WTC11 (cell line): ENCODE measurements around the gene PRKCB. TPM values are rescaled to one million over a fixed set of nuclear protein-coding genes. Genes with fewer than 3 reads are reported as not detected.

Source experiments
- ATAC-seq: fragments of 200-7000 bp; cut with Tn5 transposase; 2 replicates; pipeline ENCODE4 v1.10.0; 2021; ENCODE audit warnings: mild to moderate bottlenecking, moderate library complexity
- CTCF ChIA-PET: fragments of 300-600 bp; sonication (Branson Sonifier 250); formaldehyde crosslinking; loops from one replicate; lab custom pipeline; 2021; ENCODE audit warnings: antibody characterized with exemption; lab: Charles Lee
- POLR2A ChIA-PET: fragments of 350-600 bp; sonication (Branson Sonifier 250); formaldehyde crosslinking; loops from one replicate; lab custom pipeline; 2021; ENCODE audit warnings: antibody characterized with exemption; lab: Charles Lee
- DNase-seq: peaks from one replicate; pipeline ENCODE4 v3.0.0; 2021; ENCODE audit warnings: low spot score
- H3K27ac Mint-ChIP-seq: 2 replicates; pipeline ENCODE4 v1.8.0; 2021; ENCODE audit warnings: mixed read lengths
- H3K27me3 Mint-ChIP-seq: 2 replicates; pipeline ENCODE4 v1.8.0; 2021; ENCODE audit warnings: low read depth, mild to moderate bottlenecking, moderate library complexity, mixed read lengths
- H3K36me3 Mint-ChIP-seq: 2 replicates; pipeline ENCODE4 v1.8.0; 2021; ENCODE audit warnings: mixed read lengths
- H3K4me1 Mint-ChIP-seq: 2 replicates; pipeline ENCODE4 v1.8.0; 2022; ENCODE audit warnings: mixed read lengths
- H3K4me3 Mint-ChIP-seq: 2 replicates; pipeline ENCODE4 v1.8.0; 2021; ENCODE audit warnings: mild to moderate bottlenecking, moderate library complexity, mixed read lengths
- H3K9me3 Mint-ChIP-seq: 2 replicates; pipeline ENCODE4 v1.8.0; 2021; ENCODE audit warnings: mixed read lengths
- ATF1 ChIP-seq: sonication (generic); formaldehyde crosslinking; IDR thresholded peaks from 2 replicates; pipeline ENCODE4 v1.8.1; 2023; ENCODE audit warnings: mild to moderate bottlenecking, moderate library complexity, missing genetic modification reagents
- ATF3 ChIP-seq: sonication (generic); formaldehyde crosslinking; conservative IDR thresholded peaks from 2 replicates; pipeline ENCODE4 v1.8.1; 2022; ENCODE audit warnings: mild to moderate bottlenecking, missing genetic modification reagents
- CREB1 ChIP-seq: sonication (generic); formaldehyde crosslinking; IDR thresholded peaks from 2 replicates; pipeline ENCODE4 v1.8.0; 2023; ENCODE audit warnings: mild to moderate bottlenecking, missing genetic modification reagents
- ETV6 ChIP-seq: sonication (generic); formaldehyde crosslinking; IDR thresholded peaks from 2 replicates; pipeline ENCODE4 v1.8.1; 2022; ENCODE audit warnings: mild to moderate bottlenecking, missing genetic modification reagents
- GRHL2 ChIP-seq: fragments of 250-450 bp; sonication (Bioruptor Pico); IDR thresholded peaks from 2 replicates; pipeline ENCODE4 v1.8.0; 2022; ENCODE audit warnings: mild to moderate bottlenecking, moderate library complexity; ENCODE audit not compliant: insufficient replicate concordance, severe bottlenecking
- GTF2I ChIP-seq: fragments of 250-450 bp; sonication (Bioruptor Pico); conservative IDR thresholded peaks from 2 replicates; pipeline ENCODE4 v1.4.0; 2021; ENCODE audit warnings: mild to moderate bottlenecking
- JAZF1 ChIP-seq: fragments of 250-450 bp; sonication (Bioruptor Pico); IDR thresholded peaks from 2 replicates; pipeline ENCODE4 v1.9.0; 2021; ENCODE audit warnings: moderate library complexity, mild to moderate bottlenecking, inconsistent platforms
- NR2C2 ChIP-seq: sonication (generic); formaldehyde crosslinking; IDR thresholded peaks from 2 replicates; pipeline ENCODE4 v1.8.0; 2022; ENCODE audit warnings: mild to moderate bottlenecking, missing genetic modification reagents
- NR3C1 ChIP-seq: sonication (generic); formaldehyde crosslinking; conservative IDR thresholded peaks from 2 replicates; pipeline ENCODE4 v1.8.1; 2023; ENCODE audit warnings: low read depth, mild to moderate bottlenecking, missing genetic modification reagents
- PRRX2 ChIP-seq: fragments of 250-450 bp; sonication (Bioruptor Pico); IDR thresholded peaks from 2 replicates; pipeline ENCODE4 v1.8.0; 2021; ENCODE audit warnings: mild to moderate bottlenecking
- ZBTB21 ChIP-seq: sonication (generic); formaldehyde crosslinking; IDR thresholded peaks from 2 replicates; pipeline ENCODE4 v1.8.1; 2023; ENCODE audit warnings: mild to moderate bottlenecking, missing genetic modification reagents, borderline replicate concordance
- ZNF138 ChIP-seq: sonication (generic); formaldehyde crosslinking; conservative IDR thresholded peaks from 2 replicates; pipeline ENCODE4 v1.8.1; 2022; ENCODE audit warnings: mild to moderate bottlenecking, moderate library complexity, missing genetic modification reagents
- ZNF317 ChIP-seq: sonication (generic); formaldehyde crosslinking; IDR thresholded peaks from 2 replicates; pipeline ENCODE4 v1.8.1; 2023; ENCODE audit warnings: low read depth, mild to moderate bottlenecking, moderate library complexity, missing genetic modification reagents, borderline replicate concordance
- ZNF425 ChIP-seq: fragments of 250-450 bp; sonication (Bioruptor Pico); conservative IDR thresholded peaks from 2 replicates; pipeline ENCODE4 v1.9.0; 2021; ENCODE audit warnings: mild to moderate bottlenecking
- total RNA-seq: library from RNA; stranded (reverse); gene quantifications from 3 replicates; pipeline ENCODE4 v1.2.3, GENCODE V29; 2021
- TF ChIP-seq, protein P1 (sequence below): sonication (generic); formaldehyde crosslinking; conservative IDR thresholded peaks from 2 replicates; pipeline ENCODE4 v1.8.1; 2023; ENCODE audit warnings: mild to moderate bottlenecking, low read depth, missing genetic modification reagents, moderate library complexity
- TF ChIP-seq, protein P2 (sequence below): sonication (generic); formaldehyde crosslinking; IDR thresholded peaks from 2 replicates; pipeline ENCODE4 v1.8.1; 2022; ENCODE audit warnings: missing genetic modification reagents, borderline replicate concordance
- TF ChIP-seq, protein P3 (sequence below): fragments of 200-600 bp; IDR thresholded peaks from 2 replicates; pipeline ENCODE4 v1.8.0; 2022; ENCODE audit warnings: antibody characterized with exemption
- TF ChIP-seq, protein P4 (sequence below): fragments of 250-450 bp; sonication (Bioruptor Pico); IDR thresholded peaks from 2 replicates; pipeline ENCODE4 v1.9.0; 2021; ENCODE audit warnings: mild to moderate bottlenecking, borderline replicate concordance

Gene PRKCB
- total RNA-seq, 1 experiment from 2014 or later = 6.9 TPM

DNA sequence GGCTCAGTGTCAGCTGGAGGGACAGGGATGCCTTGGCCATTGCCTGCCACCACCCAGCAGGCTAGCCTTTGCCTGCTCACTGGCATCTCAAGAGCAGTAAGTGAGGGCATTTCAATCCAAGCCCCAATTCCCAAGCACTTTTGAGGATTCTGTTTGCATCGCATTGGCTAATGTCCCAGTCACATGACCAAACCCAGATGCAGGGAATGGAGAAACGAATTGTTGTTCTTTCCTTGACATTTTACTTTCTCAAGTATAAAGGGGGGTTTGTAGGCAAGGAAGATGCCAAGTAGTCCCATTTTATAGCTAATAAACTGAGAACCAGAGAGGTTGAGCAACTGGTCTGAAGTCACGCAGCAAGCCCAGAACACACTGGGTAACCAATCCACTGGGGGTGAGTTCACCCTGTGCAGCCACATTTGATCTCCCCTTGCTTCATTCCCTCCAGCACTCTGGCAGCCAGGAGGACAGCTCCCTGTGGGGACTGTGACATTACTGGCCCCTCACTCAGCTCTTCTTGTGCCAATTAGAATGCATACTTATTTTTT is 226.6 kb downstream of the PRKCB start:
- Mint-ChIP-seq H3K4me1 (peaks cover 9% of the 10 kb centered on the region), H3K4me3 (no peak overlapping the region), H3K9me3 (no peaks in the 10 kb centered on the region), H3K27me3 (no peaks in the 10 kb centered on the region; the same call in 1 of the 2 replicates), H3K36me3 (no peaks in the 10 kb centered on the region), H3K27ac (no peak overlapping the region)
- TF ChIP-seq JAZF1 (CRISPR knock-in tag) = no peak
- TF ChIP-seq, protein P1, sequence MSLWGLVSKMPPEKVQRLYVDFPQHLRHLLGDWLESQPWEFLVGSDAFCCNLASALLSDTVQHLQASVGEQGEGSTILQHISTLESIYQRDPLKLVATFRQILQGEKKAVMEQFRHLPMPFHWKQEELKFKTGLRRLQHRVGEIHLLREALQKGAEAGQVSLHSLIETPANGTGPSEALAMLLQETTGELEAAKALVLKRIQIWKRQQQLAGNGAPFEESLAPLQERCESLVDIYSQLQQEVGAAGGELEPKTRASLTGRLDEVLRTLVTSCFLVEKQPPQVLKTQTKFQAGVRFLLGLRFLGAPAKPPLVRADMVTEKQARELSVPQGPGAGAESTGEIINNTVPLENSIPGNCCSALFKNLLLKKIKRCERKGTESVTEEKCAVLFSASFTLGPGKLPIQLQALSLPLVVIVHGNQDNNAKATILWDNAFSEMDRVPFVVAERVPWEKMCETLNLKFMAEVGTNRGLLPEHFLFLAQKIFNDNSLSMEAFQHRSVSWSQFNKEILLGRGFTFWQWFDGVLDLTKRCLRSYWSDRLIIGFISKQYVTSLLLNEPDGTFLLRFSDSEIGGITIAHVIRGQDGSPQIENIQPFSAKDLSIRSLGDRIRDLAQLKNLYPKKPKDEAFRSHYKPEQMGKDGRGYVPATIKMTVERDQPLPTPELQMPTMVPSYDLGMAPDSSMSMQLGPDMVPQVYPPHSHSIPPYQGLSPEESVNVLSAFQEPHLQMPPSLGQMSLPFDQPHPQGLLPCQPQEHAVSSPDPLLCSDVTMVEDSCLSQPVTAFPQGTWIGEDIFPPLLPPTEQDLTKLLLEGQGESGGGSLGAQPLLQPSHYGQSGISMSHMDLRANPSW = no peak
- no peak for TF ChIP-seq GTF2I (CRISPR knock-in tag)
- TF ChIP-seq ZNF425 = no peak
- no peak for TF ChIP-seq CREB1
- TF ChIP-seq NR3C1 (CRISPR knock-in tag) = no peak
- TF ChIP-seq, protein P2, sequence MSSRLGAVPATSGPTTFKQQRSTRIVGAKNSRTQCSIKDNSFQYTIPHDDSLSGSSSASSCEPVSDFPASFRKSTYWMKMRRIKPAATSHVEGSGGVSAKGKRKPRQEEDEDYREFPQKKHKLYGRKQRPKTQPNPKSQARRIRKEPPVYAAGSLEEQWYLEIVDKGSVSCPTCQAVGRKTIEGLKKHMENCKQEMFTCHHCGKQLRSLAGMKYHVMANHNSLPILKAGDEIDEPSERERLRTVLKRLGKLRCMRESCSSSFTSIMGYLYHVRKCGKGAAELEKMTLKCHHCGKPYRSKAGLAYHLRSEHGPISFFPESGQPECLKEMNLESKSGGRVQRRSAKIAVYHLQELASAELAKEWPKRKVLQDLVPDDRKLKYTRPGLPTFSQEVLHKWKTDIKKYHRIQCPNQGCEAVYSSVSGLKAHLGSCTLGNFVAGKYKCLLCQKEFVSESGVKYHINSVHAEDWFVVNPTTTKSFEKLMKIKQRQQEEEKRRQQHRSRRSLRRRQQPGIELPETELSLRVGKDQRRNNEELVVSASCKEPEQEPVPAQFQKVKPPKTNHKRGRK (CRISPR knock-in tag) = no peak
- no peak for TF ChIP-seq PRRX2
- TF ChIP-seq, protein P3, sequence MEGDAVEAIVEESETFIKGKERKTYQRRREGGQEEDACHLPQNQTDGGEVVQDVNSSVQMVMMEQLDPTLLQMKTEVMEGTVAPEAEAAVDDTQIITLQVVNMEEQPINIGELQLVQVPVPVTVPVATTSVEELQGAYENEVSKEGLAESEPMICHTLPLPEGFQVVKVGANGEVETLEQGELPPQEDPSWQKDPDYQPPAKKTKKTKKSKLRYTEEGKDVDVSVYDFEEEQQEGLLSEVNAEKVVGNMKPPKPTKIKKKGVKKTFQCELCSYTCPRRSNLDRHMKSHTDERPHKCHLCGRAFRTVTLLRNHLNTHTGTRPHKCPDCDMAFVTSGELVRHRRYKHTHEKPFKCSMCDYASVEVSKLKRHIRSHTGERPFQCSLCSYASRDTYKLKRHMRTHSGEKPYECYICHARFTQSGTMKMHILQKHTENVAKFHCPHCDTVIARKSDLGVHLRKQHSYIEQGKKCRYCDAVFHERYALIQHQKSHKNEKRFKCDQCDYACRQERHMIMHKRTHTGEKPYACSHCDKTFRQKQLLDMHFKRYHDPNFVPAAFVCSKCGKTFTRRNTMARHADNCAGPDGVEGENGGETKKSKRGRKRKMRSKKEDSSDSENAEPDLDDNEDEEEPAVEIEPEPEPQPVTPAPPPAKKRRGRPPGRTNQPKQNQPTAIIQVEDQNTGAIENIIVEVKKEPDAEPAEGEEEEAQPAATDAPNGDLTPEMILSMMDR = no peak
- TF ChIP-seq ATF1 (CRISPR knock-in tag) = no peak
- no peak for TF ChIP-seq GRHL2 (CRISPR knock-in tag)
- no peak for TF ChIP-seq ZNF138 (CRISPR knock-in tag)
- no peak for DNase-seq
- no peak for ATAC-seq
- ChIA-PET POLR2A (no interaction called here), CTCF (interaction anchor here (2.9 kb wide), 1 partner anchor 8 kb away, joined by 27 read pairs; no protein-coding TSS in a partner anchor)

GRCh38 chr16:24069036-24069590 is 233.3 kb downstream of the PRKCB start:
- ATAC-seq (no peak), DNase-seq (no peak)
- POLR2A ChIA-PET = no interaction called here
- H3K4me1 Mint-ChIP-seq = peaks cover 3% of the 10 kb centered on the region; the same call in 1 of the 2 replicates
- no peak overlapping the region for H3K27ac Mint-ChIP-seq
- CTCF ChIA-PET = interaction anchor here (1.8 to 7.3 kb wide), 2 partner anchors 23 to 187 kb away, joined by 9 to 224 read pairs; partner anchors contain the start of gene CACNG3
- no peak overlapping the region for H3K4me3 Mint-ChIP-seq
- peaks cover 3% of the 10 kb centered on the region; the same call in 1 of the 2 replicates for H3K27me3 Mint-ChIP-seq
- no peaks in the 10 kb centered on the region for H3K9me3 Mint-ChIP-seq
- H3K36me3 Mint-ChIP-seq = no peaks in the 10 kb centered on the region
- TF ChIP-seq ZBTB21 (CRISPR knock-in tag) (no peak), PRRX2 (no peak), CREB1 (no peak), GRHL2 (CRISPR knock-in tag) (no peak), ETV6 (CRISPR knock-in tag) (no peak), ATF3 (no peak), ZNF317 (CRISPR knock-in tag) (no peak), NR2C2 (CRISPR knock-in tag) (no peak)
- TF ChIP-seq, protein P3 = no peak
- TF ChIP-seq, protein P4, sequence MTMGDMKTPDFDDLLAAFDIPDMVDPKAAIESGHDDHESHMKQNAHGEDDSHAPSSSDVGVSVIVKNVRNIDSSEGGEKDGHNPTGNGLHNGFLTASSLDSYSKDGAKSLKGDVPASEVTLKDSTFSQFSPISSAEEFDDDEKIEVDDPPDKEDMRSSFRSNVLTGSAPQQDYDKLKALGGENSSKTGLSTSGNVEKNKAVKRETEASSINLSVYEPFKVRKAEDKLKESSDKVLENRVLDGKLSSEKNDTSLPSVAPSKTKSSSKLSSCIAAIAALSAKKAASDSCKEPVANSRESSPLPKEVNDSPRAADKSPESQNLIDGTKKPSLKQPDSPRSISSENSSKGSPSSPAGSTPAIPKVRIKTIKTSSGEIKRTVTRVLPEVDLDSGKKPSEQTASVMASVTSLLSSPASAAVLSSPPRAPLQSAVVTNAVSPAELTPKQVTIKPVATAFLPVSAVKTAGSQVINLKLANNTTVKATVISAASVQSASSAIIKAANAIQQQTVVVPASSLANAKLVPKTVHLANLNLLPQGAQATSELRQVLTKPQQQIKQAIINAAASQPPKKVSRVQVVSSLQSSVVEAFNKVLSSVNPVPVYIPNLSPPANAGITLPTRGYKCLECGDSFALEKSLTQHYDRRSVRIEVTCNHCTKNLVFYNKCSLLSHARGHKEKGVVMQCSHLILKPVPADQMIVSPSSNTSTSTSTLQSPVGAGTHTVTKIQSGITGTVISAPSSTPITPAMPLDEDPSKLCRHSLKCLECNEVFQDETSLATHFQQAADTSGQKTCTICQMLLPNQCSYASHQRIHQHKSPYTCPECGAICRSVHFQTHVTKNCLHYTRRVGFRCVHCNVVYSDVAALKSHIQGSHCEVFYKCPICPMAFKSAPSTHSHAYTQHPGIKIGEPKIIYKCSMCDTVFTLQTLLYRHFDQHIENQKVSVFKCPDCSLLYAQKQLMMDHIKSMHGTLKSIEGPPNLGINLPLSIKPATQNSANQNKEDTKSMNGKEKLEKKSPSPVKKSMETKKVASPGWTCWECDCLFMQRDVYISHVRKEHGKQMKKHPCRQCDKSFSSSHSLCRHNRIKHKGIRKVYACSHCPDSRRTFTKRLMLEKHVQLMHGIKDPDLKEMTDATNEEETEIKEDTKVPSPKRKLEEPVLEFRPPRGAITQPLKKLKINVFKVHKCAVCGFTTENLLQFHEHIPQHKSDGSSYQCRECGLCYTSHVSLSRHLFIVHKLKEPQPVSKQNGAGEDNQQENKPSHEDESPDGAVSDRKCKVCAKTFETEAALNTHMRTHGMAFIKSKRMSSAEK (CRISPR knock-in tag) = no peak
